KOPT-K1 (cell line): ENCODE data around the gene MOB2.

ENCODE experiments used
- H3K27ac ChIP-seq: fragments of 200-600 bp; sonication (generic); 2 replicates; pipeline ENCODE4 v1.5.1; 2016; ENCODE audit warnings: antibody characterized with exemption, mild to moderate bottlenecking, low read depth, low read length; ENCODE audit not compliant: poor library complexity, severe bottlenecking
- H3K36me3 ChIP-seq: fragments of 200-600 bp; sonication (generic); 2 replicates; pipeline ENCODE4 v1.5.1; 2017; ENCODE audit warnings: antibody characterized with exemption, mild to moderate bottlenecking, low read length, moderate library complexity; ENCODE audit not compliant: insufficient read depth
- H3K9me3 ChIP-seq: fragments of 200-600 bp; sonication (generic); 2 replicates; pipeline ENCODE4 v1.5.1; 2017; ENCODE audit warnings: antibody characterized with exemption, low read length, mild to moderate bottlenecking; ENCODE audit not compliant: insufficient read depth, poor library complexity, severe bottlenecking

The MOB2 gene

DNA sequence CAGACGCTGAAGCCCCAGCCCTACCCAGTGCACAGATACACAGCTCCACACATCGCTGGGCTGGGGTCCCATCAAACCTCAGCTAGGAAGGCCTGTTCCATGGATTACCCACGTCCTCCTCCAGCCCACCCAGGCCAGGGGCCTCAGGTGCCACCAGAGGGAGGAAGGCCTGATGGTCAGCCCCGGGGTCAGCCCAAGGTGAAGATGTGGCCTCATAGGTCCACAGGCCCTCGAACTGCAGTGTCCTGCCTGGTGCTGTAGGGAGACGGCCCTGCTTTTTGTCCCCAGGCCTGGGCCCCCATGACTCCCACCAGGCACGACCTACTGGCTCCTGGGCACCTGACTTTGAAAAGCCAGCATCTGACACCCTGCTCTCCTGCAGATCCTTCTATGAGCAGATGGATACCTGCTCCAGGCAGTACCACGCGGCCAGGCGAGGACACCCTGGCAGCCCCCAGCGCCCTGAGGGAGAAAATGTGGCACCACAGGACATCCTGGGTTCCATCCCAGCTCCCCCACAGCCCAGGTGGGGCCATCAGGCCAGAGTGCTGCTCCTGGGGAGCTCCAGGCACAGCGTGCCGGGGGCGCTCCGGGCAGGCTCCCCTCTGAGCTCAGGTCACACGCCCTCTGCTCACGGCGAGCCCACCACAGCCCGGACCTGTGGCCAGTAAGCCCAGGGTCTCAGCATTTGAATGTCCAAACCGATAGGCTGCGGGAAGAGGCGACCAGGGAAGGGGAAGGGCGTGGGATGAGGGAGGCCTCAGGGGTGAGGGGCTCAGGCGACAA, 15.8 kb upstream of the MOB2 start:
- H3K36me3 ChIP-seq, result no peaks in the 10 kb centered on the region
- peaks cover 6% of the 10 kb centered on the region for H3K9me3 ChIP-seq
- H3K27ac ChIP-seq, result no peak overlapping the region

DNA sequence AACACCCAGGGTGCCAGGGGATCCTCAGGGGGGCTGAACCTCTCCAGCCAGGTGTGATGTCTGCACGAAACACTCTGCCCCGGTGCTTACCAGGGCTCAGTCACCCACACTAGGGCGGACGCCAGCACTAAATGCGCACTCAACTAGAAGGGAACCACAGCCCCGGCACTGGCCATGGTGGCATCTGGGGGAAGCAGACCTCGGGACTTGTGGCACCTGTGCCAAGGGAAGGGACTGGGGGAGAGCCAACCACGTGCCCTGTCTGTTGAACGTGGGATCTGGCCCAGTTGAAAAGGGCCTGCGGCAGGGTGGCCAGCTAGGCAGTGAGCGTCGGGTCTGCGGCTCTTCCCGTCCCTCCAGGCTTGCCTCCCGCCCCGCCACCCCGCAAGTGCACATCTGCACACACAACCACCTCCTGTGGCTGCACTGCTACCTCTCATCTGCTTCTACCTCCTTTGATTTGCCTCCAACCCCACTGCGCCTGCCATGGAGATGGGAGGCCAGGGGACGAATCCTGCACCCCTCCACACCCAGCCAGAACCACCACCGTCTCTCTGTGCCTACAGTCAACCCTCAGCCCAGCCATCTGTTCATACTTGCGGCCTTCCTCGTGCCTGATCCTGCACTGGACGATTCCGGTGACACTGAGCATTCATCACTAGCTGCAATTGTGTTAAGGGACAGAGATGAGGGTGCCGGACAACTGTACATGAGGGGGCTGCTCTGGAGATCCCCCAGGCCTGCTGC, 15.0 kb upstream of the MOB2 start:
- Histone ChIP-seq H3K27ac (no peak overlapping the region), H3K9me3 (peaks cover 6% of the 10 kb centered on the region), H3K36me3 (no peaks in the 10 kb centered on the region)

DNA sequence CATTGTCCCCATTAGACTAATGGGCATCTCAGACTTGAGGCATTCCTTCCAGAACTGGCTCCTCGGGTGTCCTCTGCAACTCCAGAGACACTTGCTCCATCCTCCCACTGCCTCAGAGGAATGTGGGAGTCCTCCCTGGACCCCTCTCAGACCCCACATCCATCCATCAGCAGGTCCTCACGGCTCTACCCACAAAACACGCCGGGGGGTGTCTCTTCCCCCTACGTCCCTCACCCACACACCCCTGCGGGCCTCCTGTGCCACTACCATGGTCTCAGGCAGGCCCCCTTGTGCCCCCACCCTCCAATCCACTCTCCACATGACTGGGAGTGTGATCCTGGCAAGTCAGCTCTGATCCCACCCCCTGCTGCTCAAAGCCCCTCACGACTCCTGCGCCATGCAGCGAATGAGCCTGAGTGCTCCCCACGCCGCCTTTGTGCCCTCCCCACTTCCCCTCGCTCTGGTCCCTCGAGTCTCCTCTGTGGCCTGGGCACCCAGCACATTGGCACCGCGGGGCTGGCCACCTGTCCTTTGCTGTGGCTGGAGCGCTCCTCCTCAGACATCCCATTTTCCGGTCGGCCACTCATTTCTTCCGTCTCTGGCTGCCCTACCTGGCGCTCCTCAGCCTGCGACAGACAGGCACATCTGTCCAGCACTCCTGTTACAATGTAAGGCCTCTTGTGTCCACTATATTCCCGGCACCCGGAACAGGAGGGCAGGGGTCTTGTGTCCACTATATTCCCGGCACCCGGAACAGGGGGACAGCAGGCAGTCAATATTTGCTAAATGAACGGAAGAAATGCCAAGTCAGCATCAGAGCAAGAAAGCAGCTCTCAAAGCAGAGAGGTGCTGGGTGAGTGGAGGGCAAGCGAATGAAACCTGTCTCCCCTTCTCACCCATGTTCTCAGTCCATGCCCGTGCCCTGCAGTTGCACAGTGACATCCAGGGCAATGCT, 14.2 kb upstream of the MOB2 start:
- no peak overlapping the region for H3K27ac ChIP-seq
- H3K36me3 ChIP-seq, result no peaks in the 10 kb centered on the region
- peaks cover 10% of the 10 kb centered on the region for H3K9me3 ChIP-seq

- Histone ChIP-seq H3K27ac (no peak overlapping the region), H3K9me3 (peaks cover 15% of the 10 kb centered on the region), H3K36me3 (no peaks in the 10 kb centered on the region)
These were observed 13.3 kb upstream of the MOB2 start for GRCh38 chr11:1499899-1500298.

DNA sequence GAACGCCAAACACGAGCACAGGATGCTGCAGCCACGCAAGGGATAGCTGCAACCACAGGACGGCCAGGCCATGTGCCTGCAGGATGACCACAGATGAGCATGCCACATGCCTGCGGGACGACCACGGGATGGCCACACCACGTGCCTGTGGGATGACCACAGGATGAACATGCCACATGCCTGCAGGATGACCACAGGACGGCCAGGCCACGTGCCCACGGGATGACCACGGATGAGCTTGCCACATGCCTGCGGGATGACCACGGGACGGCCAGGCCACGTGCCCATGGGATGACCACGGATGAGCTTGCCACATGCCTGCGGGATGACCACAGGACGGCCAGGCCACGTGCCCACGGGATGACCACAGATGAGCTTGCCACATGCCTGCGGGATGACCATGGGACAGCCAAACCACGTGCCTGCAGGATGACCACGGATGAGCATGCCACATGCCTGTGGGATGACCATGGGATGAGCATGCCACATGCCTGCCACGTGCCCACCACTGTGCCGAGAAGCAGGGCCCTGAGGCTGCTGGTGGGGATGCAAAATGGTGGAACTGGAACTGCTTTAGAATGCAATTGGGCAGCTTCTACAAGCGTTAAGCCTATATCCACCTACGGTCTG, 12.8 kb upstream of the MOB2 start:
- H3K36me3 ChIP-seq, result no peaks in the 10 kb centered on the region
- peaks cover 15% of the 10 kb centered on the region for H3K9me3 ChIP-seq
- H3K27ac ChIP-seq, result no peak overlapping the region

GRCh38 chr11:1498262-1498661, 11.7 kb upstream of the MOB2 start:
- Histone ChIP-seq H3K9me3 (peaks cover 15% of the 10 kb centered on the region), H3K27ac (no peak overlapping the region), H3K36me3 (no peaks in the 10 kb centered on the region)

- no peaks in the 10 kb centered on the region for H3K36me3 ChIP-seq
These were observed 11.0 kb upstream of the MOB2 start for GRCh38 chr11:1497600-1497999.

DNA sequence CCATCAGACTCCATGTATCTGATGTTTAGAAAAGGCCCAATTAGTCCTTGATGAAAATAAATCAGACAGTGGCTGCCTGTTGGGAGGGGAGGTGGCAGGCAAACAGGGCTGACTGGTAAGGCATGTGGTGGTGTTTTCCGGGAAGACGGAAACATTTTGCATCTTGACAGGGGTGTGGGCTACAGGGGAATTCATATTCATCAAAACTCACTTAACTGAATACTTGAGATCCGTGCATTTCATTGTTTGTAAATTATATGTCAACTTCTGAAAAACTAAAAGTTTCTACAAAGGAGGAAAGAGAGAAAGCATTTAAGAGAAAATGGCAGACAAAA, 10.1 kb upstream of the MOB2 start:
- Histone ChIP-seq H3K27ac (no peak overlapping the region), H3K36me3 (no peaks in the 10 kb centered on the region), H3K9me3 (peaks cover 15% of the 10 kb centered on the region)

More at GRCh38 chr11:1497600-1497999, 11.0 kb upstream of the MOB2 start:
- Histone ChIP-seq H3K27ac (no peak overlapping the region), H3K9me3 (peaks cover 15% of the 10 kb centered on the region)

GRCh38 chr11:1496091-1496760, 9.6 kb upstream of the MOB2 start:
- Histone ChIP-seq H3K9me3 (peaks cover 15% of the 10 kb centered on the region), H3K27ac (no peak overlapping the region), H3K36me3 (no peaks in the 10 kb centered on the region)

GRCh38 chr11:1494650-1495049, 8.1 kb upstream of the MOB2 start:
- no peaks in the 10 kb centered on the region for H3K36me3 ChIP-seq
- H3K27ac ChIP-seq, result no peak overlapping the region
- H3K9me3 ChIP-seq, result peaks cover 14% of the 10 kb centered on the region

GRCh38 chr11:1493650-1494244, 7.2 kb upstream of the MOB2 start:
- no peak overlapping the region for H3K27ac ChIP-seq
- no peaks in the 10 kb centered on the region for H3K36me3 ChIP-seq
- H3K9me3 ChIP-seq, result peaks cover 9% of the 10 kb centered on the region

GRCh38 chr11:1491379-1491778, 4.8 kb upstream of the MOB2 start:
- Histone ChIP-seq H3K27ac (no peak overlapping the region), H3K36me3 (no peaks in the 10 kb centered on the region), H3K9me3 (peaks cover 9% of the 10 kb centered on the region)

- Histone ChIP-seq H3K36me3 (no peaks in the 10 kb centered on the region), H3K9me3 (peaks cover 4% of the 10 kb centered on the region), H3K27ac (no peak overlapping the region)
These were observed 4.1 kb upstream of the MOB2 start for GRCh38 chr11:1490651-1491050.

DNA sequence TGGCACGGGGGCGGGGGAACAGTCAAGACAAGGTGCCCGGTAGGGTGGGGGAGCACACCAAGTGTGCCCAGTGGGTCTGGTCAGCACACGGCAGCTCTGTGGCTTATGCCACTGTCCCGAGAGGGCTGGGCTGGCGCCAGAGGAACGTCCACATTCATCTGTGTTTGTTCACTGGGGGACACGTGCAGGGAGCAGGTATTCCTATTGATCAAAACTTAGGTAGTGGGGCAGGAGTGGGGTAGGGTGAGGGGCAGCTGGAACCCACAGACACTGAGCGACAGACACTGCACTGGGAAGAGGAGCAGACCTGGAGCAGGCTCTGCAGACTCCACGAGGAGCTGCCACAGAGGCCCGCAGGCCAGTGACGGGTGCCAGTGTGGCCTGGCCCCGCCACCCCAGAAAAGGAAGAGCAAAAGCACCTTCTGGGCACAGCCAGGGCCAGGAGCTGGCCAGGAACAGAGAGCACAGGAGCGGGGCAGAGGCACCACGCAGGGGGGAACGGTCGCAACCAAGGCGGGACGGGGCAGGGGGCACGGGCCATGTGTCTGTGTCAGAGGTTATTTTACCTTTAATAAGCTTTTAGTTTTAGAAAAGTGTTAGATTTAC, 2.1 kb upstream of the MOB2 start:
- H3K27ac ChIP-seq, result no peak overlapping the region
- no peaks in the 10 kb centered on the region for H3K9me3 ChIP-seq
- H3K36me3 ChIP-seq, result no peaks in the 10 kb centered on the region
